ENCODE data around the gene AS3MT. TPM values are rescaled to one million over a fixed set of nuclear protein-coding genes. Genes with fewer than 3 reads are reported as not detected.
"Not testable (repeated sequence)": the region's sequence is repeated elsewhere in the genome, so short reads cannot be mapped to it uniquely, and the experiment has no call there.

The AS3MT gene
- total RNA-seq, 2 experiments from 2014 or later, result 0.13 TPM; not detected in 1

GRCh38 chr10:102850025-102850518 is 19.2 kb upstream of the AS3MT start:
- POLR2A ChIA-PET, result no interaction called here
- CTCF ChIA-PET, result no interaction called here

DNA sequence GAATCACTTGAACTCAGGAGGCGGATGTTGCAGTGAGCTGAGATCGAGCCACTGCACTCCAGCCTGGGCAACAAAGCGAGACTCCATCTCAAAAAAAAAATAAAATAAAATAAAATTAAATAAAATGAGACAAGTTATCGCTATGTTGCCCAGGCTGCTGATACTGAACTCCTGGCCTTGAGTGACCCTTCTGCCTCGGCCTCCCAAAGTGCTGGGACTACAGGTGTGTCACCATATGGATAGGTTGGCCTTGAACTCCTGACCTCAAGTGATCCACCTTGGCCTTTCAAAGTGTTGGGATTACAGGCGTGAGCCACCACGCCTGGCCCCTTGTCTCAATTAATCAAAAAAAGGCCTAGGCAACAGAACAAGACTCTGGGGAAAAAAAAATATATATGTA is 16.0 kb upstream of the AS3MT start:
- CTCF ChIA-PET, POLR2A ChIA-PET: not testable (repeated sequence)

- POLR2A ChIA-PET, result interaction anchor here (0.6 to 1.4 kb wide), 2 partner anchors 12 to 120 kb away, joined by 3 to 4 read pairs; no protein-coding TSS in a partner anchor
- CTCF ChIA-PET, result not testable (repeated sequence)
Observed at GRCh38 chr10:102855731-102856436, 13.4 kb upstream of the AS3MT start.

- ChIA-PET CTCF (no interaction called here), POLR2A (no interaction called here)
Observed at GRCh38 chr10:102856758-102857424, 12.4 kb upstream of the AS3MT start.

DNA sequence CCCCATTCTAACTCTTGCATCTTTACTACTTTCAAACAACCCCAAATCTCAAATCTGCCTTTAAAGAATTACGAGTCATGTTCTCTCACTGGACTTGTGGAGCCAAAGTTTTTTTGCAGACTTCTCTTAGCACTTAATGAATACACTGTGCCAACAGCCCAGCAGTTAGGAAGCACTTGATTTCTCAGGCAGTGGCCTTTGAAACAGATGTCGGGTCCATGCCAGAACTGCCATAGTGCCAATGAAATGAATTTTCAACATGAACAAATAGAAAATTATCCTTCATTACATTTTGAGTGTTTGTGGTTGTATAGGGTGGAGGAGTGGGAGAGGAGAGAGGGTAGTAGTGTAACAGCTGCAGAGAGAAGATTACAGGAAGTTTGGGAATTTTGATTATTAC is 9.4 kb upstream of the AS3MT start:
- ChIA-PET CTCF (no interaction called here), POLR2A (no interaction called here)

DNA sequence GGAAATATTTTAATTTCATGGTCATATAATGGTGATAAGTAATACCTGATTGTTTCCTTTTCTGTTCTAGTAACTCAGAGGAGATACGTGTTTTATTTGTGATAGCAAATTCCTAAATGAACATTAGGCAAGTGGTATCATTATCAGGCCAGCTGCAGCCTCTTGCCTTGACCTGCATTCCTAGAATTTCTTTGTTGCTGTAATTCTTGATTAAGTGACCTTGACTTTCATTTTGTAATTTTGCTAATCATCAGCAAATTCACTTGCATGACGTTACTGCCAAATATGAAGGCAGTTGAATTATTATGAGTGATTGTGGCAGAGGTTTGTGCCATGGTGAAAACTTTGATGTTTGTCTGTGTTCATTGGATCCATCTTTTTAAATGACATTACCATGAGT is 5.6 kb upstream of the AS3MT start:
- ChIA-PET CTCF (no interaction called here), POLR2A (no interaction called here)

DNA sequence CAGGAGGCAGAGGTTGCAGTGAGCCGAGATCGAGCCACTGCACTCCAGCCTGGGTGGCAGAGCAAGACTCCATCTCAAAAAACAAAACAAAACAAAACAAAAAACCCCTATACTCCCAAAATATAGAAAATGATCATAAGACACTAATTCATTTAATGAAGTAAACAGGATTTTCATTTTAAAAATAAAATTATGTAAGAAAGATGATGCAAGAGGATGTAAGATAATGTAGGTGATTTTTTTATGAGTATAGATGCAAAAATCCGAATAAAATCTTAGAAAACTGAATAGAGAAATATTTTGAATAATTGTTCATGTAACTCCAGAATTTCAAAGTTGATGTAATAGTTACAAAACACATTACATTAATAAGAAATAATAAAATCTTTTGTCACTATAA is 3.6 kb upstream of the AS3MT start:
- ChIA-PET CTCF (no interaction called here), POLR2A (no interaction called here)

- CTCF ChIA-PET, result no interaction called here
Observed at GRCh38 chr10:102868911-102869257, 386 bp upstream of the AS3MT start.

GRCh38 chr10:102870221-102870620 is 951 bp downstream of the AS3MT start:
- POLR2A ChIA-PET, result no interaction called here
- CTCF ChIA-PET, result interaction anchor here (0.6 kb wide), 1 partner anchor 32 kb away, joined by 3 read pairs; no protein-coding TSS in a partner anchor

More at GRCh38 chr10:102868911-102869257, 386 bp upstream of the AS3MT start:
- POLR2A ChIA-PET, result no interaction called here

DNA sequence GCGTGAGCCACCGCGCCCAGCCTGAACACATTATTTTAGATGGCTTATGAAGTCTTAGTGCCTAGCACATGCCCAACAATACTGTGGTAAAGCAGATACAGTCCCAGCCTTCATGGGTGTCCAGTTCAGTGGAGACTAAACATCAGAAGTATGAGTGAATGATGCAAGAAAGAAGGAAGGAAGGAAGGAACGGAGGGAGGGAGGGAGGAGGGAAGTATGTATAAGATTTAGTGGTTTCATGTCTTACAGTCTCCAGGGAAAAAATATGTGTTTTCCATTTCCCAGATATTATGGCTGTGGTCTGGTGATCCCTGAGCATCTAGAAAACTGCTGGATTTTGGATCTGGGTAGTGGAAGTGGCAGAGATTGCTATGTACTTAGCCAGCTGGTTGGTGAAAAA is 2.9 kb downstream of the AS3MT start:
- CTCF ChIA-PET, result no interaction called here
- POLR2A ChIA-PET, result no interaction called here

DNA sequence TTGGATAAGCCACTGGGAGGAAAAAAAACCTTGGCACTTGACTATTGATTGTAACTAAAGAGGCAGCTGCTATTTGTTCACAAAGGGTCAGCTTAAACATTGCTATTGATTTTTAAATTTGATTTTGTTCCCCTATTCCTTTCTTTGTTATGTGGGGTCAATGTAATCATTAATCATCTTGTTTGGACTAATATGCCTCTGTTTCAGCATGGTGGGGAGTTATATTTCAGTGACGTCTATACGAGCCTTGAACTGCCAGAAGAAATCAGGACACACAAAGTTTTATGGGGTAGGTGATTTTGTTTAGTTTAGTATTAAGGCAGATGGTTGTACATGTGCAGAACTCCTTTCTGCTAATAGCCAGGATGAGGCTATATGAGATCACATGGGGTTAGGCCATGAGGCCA is 7.5 kb downstream of the AS3MT start:
- POLR2A ChIA-PET, result no interaction called here
- CTCF ChIA-PET, result no interaction called here

DNA sequence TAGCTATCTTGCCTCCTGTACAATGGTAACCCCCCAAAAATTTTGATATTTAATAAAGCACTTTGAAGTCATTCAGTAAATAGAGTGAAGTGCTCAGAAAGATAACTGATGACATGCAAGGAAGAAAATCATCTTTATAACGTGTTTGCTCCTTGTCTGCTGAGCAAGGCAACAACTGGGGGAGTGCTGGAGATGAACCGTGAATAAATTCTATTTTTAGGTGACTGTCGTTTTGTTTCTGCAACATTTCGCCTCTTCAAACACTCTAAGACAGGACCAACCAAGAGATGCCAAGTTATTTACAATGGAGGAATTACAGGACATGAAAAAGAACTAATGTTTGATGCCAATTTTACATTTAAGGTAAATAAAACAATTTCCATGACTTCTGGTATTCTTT is 9.4 kb downstream of the AS3MT start:
- POLR2A ChIA-PET, result no interaction called here
- CTCF ChIA-PET, result no interaction called here

DNA sequence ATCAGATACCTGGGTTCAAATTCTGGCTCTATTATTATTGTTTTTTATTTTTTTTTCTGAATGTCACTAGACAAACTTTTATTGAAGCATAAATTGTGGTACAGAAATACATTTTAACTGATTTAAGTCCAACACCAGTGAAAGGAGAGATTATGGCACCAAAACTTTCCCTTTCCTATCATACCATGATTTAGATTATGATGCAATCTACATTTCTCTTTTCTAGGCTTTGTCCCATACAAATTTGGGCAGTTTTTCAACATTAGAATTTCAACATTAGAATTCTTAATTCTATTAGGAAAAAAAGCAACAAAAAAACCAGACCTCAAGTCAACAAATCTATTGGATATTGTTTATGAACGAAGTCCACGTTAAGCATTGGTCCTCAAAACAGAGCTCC is 11.0 kb downstream of the AS3MT start:
- CTCF ChIA-PET, result no interaction called here

GRCh38 chr10:102888048-102888447 is 18.8 kb downstream of the AS3MT start:
- ChIA-PET CTCF (no interaction called here), POLR2A (no interaction called here)

More for the DNA sequence above, 11.0 kb downstream of the AS3MT start:
- POLR2A ChIA-PET, result no interaction called here

DNA sequence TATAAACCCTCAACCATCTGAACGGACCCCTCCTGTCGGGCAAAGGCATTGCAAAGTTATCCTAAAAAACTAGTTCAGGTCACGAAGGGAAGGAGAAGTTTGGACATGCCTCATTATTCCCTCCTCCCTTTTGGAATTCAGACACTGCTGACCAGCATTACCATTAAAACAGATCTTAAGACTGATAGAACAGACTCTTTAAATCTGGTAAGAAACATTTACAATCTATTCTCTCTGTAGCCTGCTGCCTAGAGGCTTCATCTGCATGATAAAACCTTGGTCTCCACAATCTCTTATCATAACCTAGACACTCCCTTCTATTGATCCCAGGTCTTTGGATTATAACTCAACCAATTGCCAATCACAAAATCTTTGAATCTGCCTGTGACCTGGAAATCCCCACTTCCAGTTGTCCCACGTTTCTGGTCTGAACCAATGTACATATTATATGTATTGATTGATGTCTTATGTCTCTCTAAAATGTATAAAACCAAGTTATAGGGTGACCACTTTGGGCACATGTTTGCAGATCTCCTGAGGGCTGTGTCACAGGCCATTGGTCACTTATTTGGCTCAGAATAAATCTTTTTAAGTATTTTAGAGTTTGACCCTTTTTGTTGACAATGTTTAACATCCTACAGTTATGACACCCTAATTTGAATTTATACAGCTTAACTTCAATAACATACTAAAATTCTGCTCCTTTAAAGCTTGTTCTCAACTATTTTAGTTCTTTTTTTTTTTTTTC is 25.4 kb downstream of the AS3MT start:
- ChIA-PET POLR2A (no interaction called here), CTCF (no interaction called here)

- ChIA-PET CTCF (no interaction called here), POLR2A (no interaction called here)
Observed at GRCh38 chr10:102900006-102900405, 30.7 kb downstream of the AS3MT start.

GRCh38 chr10:102904346-102904745 is 35.1 kb downstream of the AS3MT start:
- ChIA-PET CTCF (interaction anchor here (1.4 kb wide), 1 partner anchor 68 kb away, joined by 6 read pairs; the partner anchor contains the start of gene CYP17A1), POLR2A (interaction anchor here (0.7 kb wide), 1 partner anchor 374 kb away, joined by 3 read pairs; no protein-coding TSS in a partner anchor)

DNA sequence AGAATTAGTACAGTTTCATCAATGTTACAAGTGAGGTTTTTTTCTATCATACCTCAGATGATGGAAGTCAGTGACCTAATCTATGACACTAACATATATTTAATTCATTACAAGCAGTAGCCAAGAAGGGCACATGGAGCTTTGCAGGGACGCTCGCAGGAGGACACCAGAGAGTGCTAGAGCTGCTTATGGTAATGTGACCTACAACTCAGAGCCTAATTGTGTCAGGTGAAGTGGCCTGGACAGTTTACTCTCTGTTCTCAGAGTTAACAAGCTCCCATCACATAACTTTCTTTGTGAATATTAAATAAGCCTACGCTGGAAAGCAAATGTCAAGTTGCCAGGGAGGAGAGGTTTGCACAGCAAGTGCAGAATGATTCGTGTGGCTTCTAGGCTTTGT is 37.2 kb downstream of the AS3MT start:
- ChIA-PET CTCF (no interaction called here), POLR2A (no interaction called here)

- ChIA-PET POLR2A (interaction anchor here (0.6 kb wide), 1 partner anchor 370 kb away, joined by 4 read pairs; no protein-coding TSS in a partner anchor), CTCF (interaction anchor here (0.7 to 1.1 kb wide), 3 partner anchors 12 to 243 kb away, joined by 3 to 5 read pairs (median 3); no protein-coding TSS in a partner anchor)
Observed at GRCh38 chr10:102914781-102915180, 45.5 kb downstream of the AS3MT start.

GRCh38 chr10:102916173-102916572 is 46.9 kb downstream of the AS3MT start:
- ChIA-PET POLR2A (no interaction called here), CTCF (interaction anchor here (2.3 to 3.0 kb wide), 3 partner anchors 139 to 154 kb away, joined by 6 to 40 read pairs (median 15); no protein-coding TSS in a partner anchor)

All from activated CD8-positive, alpha-beta memory T cell treated with anti-CD3 and anti-CD28 coated beads for 36 hours (primary cell).